ENCODE results near the gene IMPG2.

DNA sequence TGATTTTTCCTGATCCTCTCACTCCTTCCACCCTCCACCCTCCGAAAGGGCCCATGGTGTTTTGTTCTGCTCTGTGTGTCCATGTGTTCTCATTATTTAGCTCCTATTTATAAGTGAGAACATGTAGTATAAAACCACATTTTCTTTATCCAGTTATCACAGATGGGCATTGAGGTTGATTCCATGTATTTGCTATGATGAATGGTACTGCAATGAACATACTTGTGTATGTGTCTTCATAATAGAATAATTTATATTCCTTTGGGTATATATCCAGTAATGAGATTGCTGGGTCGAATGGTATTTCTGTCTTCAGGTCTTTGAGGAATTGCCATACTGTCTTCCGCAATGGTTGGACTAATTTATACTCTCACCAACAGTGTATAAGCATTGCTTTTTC is 126.0 kb downstream of the IMPG2 start:
- no peak for TF ChIP-seq SUZ12 (IDR thresholded peaks at IDR 0.05)
- no peak for TF ChIP-seq SP1 (IDR thresholded peaks at IDR 0.05)
- TF ChIP-seq ELF4 (IDR thresholded peaks at IDR 0.05) = no peak
- no peak for TF ChIP-seq FOXA1 (IDR thresholded peaks at IDR 0.05)
- no peak for TF ChIP-seq TARDBP (IDR thresholded peaks at IDR 0.05)
- no peak for TF ChIP-seq LEF1 (IDR thresholded peaks at IDR 0.05; ENCODE audit: borderline replicate concordance)
- TF ChIP-seq, protein P1, sequence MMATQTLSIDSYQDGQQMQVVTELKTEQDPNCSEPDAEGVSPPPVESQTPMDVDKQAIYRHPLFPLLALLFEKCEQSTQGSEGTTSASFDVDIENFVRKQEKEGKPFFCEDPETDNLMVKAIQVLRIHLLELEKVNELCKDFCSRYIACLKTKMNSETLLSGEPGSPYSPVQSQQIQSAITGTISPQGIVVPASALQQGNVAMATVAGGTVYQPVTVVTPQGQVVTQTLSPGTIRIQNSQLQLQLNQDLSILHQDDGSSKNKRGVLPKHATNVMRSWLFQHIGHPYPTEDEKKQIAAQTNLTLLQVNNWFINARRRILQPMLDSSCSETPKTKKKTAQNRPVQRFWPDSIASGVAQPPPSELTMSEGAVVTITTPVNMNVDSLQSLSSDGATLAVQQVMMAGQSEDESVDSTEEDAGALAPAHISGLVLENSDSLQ (IDR thresholded peaks at IDR 0.05) = no peak
- TF ChIP-seq BHLHE40 (IDR thresholded peaks at IDR 0.05; ENCODE audit: borderline replicate concordance) = no peak
- no peak for TF ChIP-seq CTBP1 (IDR thresholded peaks at IDR 0.05; ENCODE audit: borderline replicate concordance)
- TF ChIP-seq L3MBTL2 (conservative IDR thresholded peaks at IDR 0.05) = no peak

Measured in HEK293T (cell line).